LNCAP (cell line): ENCODE data around the gene THRAP3.

ENCODE experiments used
- CTCF ChIP-seq: fragments of 450-650 bp; IDR thresholded peaks from 2 replicates; pipeline ENCODE4 v1.5.1; 2017; ENCODE audit warnings: mild to moderate bottlenecking

Gene THRAP3

GRCh38 chr1:36303244-36303643 is 79.0 kb downstream of the THRAP3 start:
- TF ChIP-seq CTCF: no peak

GRCh38 chr1:36303650-36304360 is 79.6 kb downstream of the THRAP3 start:
- TF ChIP-seq CTCF: no peak

- TF ChIP-seq CTCF: no peak
Observed at GRCh38 chr1:36304521-36304920, 80.3 kb downstream of the THRAP3 start.

GRCh38 chr1:36304970-36305914 is 81.0 kb downstream of the THRAP3 start:
- no peak for TF ChIP-seq CTCF

GRCh38 chr1:36305915-36306209 is 81.6 kb downstream of the THRAP3 start:
- TF ChIP-seq CTCF: no peak

- no peak for TF ChIP-seq CTCF
Observed at GRCh38 chr1:36306210-36306901, 82.1 kb downstream of the THRAP3 start, which contains the start of gene SH3D21. Gene SH3D21, plus strand, starts transcription at chr1:36306368. Its CDS starts 53 bp downstream, at chr1:36306421.

GRCh38 chr1:36306902-36307456 is 82.7 kb downstream of the THRAP3 start:
- no peak for TF ChIP-seq CTCF
